ENCODE data around the gene HIPK1.
"Not testable (repeated sequence)": the region's sequence is repeated elsewhere in the genome, so short reads cannot be mapped to it uniquely, and the experiment has no call there.

The HIPK1 gene

GRCh38 chr1:113943028-113943811 lies 14.1 kb downstream of the HIPK1 start:
- TF ChIP-seq CTCF (IDR thresholded peaks at IDR 0.05; ENCODE audit: low read depth, low read length) = no peak
- no peak for DNase-seq (ENCODE audit: extremely low read depth, low read depth)

GRCh38 chr1:113945329-113945728 lies 16.2 kb downstream of the HIPK1 start:
- DNase-seq (ENCODE audit: extremely low read depth, low read depth) = no peak
- TF ChIP-seq CTCF (IDR thresholded peaks at IDR 0.05; ENCODE audit: low read depth, low read length) = no peak

GRCh38 chr1:113946112-113946511 lies 17.0 kb downstream of the HIPK1 start:
- no peak for TF ChIP-seq CTCF (IDR thresholded peaks at IDR 0.05; ENCODE audit: low read depth, low read length)

GRCh38 chr1:113946678-113947387 lies 17.7 kb downstream of the HIPK1 start:
- DNase-seq (ENCODE audit: extremely low read depth, low read depth) = no peak
- no peak for TF ChIP-seq CTCF (IDR thresholded peaks at IDR 0.05; ENCODE audit: low read depth, low read length)

More at GRCh38 chr1:113946112-113946511, 17.0 kb downstream of the HIPK1 start:
- DNase-seq (ENCODE audit: extremely low read depth, low read depth) = no peak

GRCh38 chr1:113947388-113948107 lies 18.4 kb downstream of the HIPK1 start:
- DNase-seq (ENCODE audit: extremely low read depth, low read depth) = no peak
- no peak for TF ChIP-seq CTCF (IDR thresholded peaks at IDR 0.05; ENCODE audit: low read depth, low read length)

- not testable (repeated sequence) for DNase-seq (ENCODE audit: extremely low read depth, low read depth)
These were observed 19.0 kb downstream of the HIPK1 start for GRCh38 chr1:113948151-113948550.

GRCh38 chr1:113949007-113949406 lies 19.9 kb downstream of the HIPK1 start:
- peak; percentile 35 for TF ChIP-seq CTCF (IDR thresholded peaks at IDR 0.05; ENCODE audit: low read depth, low read length)
- DNase-seq (ENCODE audit: extremely low read depth, low read depth) = no peak

Data from AG09319 (cell line).